SK-N-SH treated with all-trans-retinoic acid at 6 μM for 48 hours (cell line): ENCODE measurements around the gene GPC3.

Experiments
- ARNTL ChIP-seq: fragments of 450-650 bp; formaldehyde crosslinking; IDR thresholded peaks from 2 replicates; pipeline ENCODE4 v1.5.0; 2020; ENCODE audit warnings: low read depth, mild to moderate bottlenecking, moderate library complexity, borderline replicate concordance
- ZNF565 ChIP-seq: fragments of 450-650 bp; formaldehyde crosslinking; conservative IDR thresholded peaks from 2 replicates; pipeline ENCODE4 v1.5.0; 2020; ENCODE audit warnings: low read depth, mild to moderate bottlenecking, moderate library complexity
- TF ChIP-seq, protein P1 (sequence below): fragments of 250-450 bp; sonication (Bioruptor Pico); IDR thresholded peaks from 2 replicates; pipeline ENCODE4 v1.5.1; 2021; ENCODE audit warnings: mild to moderate bottlenecking, moderate library complexity
- TF ChIP-seq, protein P2 (sequence below): fragments of 250-450 bp; sonication (Bioruptor Pico); IDR thresholded peaks from 2 replicates; pipeline ENCODE4 v1.8.0; 2020; ENCODE audit warnings: mild to moderate bottlenecking, moderate library complexity, borderline replicate concordance

DNA sequence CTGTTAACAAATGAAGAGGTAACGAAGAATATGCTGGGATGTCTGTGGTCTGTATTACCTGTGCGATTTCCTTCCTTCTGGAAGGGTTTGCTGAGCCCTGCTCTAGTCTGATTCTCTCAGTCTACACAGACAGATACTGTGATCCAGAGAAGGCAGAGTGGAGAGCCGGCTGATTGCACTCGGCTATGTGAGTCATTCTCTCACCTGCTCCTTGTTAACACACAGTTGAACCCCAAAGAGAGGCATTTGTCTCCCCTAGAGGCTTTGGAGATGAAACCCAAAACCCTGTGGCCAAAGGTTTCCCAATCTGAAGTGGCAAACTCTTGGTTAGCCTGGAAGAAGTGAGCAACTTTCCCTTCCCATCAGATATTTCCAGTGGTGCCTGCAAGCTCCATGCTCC is 492.0 kb downstream of the GPC3 start:
- TF ChIP-seq ARNTL (CRISPR knock-in tag): no peak
- TF ChIP-seq ZNF565: no peak
- TF ChIP-seq, protein P1, sequence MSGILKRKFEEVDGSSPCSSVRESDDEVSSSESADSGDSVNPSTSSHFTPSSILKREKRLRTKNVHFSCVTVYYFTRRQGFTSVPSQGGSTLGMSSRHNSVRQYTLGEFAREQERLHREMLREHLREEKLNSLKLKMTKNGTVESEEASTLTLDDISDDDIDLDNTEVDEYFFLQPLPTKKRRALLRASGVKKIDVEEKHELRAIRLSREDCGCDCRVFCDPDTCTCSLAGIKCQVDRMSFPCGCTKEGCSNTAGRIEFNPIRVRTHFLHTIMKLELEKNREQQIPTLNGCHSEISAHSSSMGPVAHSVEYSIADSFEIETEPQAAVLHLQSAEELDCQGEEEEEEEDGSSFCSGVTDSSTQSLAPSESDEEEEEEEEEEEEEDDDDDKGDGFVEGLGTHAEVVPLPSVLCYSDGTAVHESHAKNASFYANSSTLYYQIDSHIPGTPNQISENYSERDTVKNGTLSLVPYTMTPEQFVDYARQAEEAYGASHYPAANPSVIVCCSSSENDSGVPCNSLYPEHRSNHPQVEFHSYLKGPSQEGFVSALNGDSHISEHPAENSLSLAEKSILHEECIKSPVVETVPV (CRISPR knock-in tag): no peak
- TF ChIP-seq, protein P2, sequence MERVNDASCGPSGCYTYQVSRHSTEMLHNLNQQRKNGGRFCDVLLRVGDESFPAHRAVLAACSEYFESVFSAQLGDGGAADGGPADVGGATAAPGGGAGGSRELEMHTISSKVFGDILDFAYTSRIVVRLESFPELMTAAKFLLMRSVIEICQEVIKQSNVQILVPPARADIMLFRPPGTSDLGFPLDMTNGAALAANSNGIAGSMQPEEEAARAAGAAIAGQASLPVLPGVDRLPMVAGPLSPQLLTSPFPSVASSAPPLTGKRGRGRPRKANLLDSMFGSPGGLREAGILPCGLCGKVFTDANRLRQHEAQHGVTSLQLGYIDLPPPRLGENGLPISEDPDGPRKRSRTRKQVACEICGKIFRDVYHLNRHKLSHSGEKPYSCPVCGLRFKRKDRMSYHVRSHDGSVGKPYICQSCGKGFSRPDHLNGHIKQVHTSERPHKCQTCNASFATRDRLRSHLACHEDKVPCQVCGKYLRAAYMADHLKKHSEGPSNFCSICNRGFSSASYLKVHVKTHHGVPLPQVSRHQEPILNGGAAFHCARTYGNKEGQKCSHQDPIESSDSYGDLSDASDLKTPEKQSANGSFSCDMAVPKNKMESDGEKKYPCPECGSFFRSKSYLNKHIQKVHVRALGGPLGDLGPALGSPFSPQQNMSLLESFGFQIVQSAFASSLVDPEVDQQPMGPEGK: no peak
